NCI-H446 treated with DMSO at 0.1 percent for 48 hours (cell line): ENCODE data around the gene RPS2.

Experiments used
- DNase-seq: peaks from one replicate; lab custom pipeline; 2025; lab: John Stamatoyannopoulos, UW

RPS2 gene

DNA sequence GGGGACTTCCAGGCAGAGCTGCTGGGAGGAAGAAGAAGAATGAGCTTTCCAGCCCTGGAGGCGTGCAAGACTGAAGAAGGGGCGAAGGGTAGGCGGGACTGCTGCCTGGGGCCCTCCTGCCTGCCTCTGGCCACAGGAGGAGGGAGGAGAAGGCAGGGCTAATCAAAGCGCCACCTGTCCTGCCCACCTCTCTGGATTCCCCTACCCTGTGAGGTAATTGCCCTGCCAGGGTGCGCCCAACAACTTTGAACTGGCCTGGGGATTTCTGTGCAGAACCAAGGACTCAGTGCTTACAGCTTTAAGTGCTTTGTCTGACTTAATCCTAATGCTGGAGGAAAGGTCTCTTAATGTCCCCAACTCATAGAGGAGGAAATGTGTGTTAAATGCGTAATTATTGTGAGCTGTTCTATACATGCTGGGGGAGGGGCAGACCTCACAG lies 16.8 kb upstream of the RPS2 start, which contains the start of gene NOXO1:
Gene NOXO1 (minus strand): TSS at position 72 of the 439 bp plus-strand sequence. CDS start 290 bp downstream, outside the sequence.
- no peak for DNase-seq

GRCh38 chr16:1980770-1981087 lies 16.1 kb upstream of the RPS2 start:
- DNase-seq: no peak

DNA sequence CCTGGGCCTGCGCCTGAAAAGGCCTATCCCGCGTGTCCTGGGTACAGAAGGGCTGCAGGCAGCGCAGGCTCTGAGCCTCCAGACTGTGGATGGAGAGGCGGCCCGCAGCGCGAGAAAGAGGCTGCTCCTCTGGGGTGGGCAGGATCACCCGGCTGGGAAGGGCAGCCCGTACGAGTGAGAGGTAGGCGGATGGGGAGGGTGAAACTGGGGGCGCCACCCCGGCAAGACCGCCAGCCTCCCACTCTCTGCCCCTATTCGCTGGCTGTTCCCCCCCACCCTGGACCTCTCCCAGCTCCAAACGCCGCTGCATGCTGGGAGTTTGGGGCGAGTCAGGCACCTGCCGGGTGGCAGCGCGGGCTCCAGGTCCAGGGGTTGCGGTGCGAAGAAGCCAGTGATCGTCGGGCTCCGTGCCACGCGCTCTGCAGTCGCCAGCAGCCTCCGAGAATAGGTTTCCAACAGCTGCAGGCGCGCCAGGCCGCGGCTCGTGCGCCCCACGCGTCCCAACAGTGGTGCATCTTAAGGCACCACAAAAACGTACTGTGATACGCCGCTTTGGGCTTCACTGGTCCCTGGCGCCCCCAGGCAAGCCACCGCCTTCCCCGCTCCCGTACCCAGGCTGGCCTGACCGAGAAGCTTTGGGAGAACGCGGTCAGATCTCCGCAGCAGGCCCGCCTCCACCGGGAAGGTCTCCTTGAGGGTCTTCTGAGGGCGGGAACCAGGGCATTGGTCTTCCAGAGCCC lies 15.6 kb upstream of the RPS2 start:
- no peak for DNase-seq

DNA sequence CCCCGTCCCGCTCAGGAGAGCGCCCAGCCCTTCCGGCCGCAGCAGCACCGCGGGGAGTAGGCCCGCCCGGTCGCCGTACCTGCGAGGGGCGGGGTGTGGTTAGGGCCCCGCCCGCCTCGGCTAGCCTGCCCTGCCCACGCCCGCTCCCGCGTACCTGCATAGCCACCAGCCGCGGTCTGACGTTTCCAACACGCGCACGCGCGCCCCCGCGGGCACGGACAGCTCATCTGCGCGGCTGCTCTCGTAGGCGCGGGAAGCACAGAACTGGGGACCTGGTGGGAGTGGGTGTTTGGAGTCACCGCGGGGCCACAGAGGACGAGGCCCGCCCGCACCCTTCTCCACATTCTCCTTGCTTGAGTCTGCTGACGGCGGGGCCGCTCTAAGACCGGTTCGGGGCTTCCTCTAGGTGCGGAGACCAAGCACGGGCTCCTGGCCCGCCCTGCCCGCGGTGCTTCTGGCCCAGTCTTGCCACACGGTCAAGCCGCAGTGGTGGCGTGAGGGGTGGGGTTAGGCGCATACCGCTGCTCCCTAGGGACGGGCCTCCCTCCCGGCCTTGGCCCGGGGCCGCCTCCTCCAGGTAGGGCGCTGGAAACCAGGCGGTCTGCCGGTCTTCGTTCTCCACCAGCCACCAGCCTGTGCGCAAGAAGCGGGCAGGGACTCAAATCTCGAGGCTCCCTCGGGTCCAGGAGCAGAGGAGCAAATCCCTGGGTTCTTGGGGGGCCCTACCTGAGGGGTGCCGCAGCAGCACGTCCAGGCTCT lies 14.8 kb upstream of the RPS2 start:
- no peak for DNase-seq

GRCh38 chr16:1978476-1979120 lies 14.0 kb upstream of the RPS2 start:
- no peak for DNase-seq

- DNase-seq: no peak
Measured at GRCh38 chr16:1977875-1978268, 13.2 kb upstream of the RPS2 start.

GRCh38 chr16:1976951-1977874 lies 12.6 kb upstream of the RPS2 start:
- no peak for DNase-seq

DNA sequence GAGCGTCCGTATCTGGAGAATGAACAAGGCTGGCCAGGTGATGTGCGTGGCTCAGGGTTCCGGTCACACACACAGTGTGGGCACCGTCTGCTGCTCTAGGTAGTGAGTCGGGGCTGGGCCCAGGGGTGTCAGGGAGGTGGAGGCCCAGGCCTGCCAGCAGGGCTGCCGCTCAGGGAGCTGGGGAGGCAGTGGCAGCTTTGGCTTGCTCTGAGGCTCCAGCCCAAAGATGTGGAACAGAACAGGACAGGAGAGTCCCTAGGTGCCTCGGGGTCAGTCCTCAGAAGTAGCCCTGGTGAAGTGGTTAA lies 11.5 kb upstream of the RPS2 start:
- no peak for DNase-seq

GRCh38 chr16:1975432-1976215 lies 11.0 kb upstream of the RPS2 start:
- DNase-seq: no peak

GRCh38 chr16:1974157-1975070 lies 9.8 kb upstream of the RPS2 start:
- no peak for DNase-seq

DNA sequence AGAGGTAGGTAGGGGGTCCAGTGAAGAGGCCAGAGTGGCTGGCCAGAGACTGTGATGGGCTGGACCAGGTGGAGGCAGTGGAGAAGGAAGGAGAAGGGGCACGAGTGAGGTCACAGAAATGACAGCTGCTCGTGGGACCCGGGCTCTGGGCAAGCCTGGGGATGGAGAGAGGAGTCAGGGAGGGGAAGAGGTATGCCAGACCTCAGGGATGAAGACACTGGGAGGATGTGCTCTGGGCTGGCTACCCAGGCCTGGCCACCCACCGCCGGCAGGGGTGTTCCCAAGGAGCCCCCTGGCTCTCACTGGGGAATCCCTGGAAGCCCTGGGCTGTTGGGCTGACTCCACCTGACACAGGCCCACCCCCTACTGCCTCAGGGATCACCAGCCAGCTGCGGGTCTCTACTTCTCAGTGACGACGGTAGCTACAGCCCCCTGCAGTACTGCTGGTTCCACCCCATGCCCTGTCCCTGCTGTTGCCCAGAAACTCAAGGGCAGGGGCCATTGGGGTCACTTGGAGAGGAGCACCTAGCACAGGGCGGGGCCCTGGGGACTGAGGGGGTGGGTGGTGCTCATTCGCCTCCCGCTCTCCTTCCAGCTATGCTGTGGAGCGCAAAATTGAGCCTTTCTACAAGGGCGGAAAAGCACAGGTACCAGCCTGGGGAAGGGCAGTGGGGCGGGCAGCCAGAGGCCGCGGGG lies 9.0 kb upstream of the RPS2 start:
- no peak for DNase-seq

DNA sequence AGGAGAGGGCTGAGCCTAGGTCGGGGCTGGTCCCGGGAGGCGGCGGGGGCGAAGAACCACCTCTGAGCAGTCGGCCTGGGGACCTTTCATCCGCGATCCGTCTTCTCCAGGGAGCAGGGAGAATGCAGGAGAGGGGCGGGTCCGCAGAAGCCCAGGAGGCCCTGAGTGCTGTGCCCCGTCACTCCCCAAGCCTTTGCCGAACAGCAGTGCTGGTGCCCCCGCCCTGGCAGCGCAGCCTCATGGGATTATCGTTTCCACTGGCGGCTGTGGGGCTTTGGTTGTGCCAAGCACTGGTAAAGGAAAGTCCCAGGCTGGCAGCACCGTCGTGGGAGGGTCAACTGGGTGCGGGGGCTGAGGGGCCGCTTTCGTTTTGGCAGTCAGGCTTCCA lies 7.9 kb upstream of the RPS2 start:
- no peak for DNase-seq

DNA sequence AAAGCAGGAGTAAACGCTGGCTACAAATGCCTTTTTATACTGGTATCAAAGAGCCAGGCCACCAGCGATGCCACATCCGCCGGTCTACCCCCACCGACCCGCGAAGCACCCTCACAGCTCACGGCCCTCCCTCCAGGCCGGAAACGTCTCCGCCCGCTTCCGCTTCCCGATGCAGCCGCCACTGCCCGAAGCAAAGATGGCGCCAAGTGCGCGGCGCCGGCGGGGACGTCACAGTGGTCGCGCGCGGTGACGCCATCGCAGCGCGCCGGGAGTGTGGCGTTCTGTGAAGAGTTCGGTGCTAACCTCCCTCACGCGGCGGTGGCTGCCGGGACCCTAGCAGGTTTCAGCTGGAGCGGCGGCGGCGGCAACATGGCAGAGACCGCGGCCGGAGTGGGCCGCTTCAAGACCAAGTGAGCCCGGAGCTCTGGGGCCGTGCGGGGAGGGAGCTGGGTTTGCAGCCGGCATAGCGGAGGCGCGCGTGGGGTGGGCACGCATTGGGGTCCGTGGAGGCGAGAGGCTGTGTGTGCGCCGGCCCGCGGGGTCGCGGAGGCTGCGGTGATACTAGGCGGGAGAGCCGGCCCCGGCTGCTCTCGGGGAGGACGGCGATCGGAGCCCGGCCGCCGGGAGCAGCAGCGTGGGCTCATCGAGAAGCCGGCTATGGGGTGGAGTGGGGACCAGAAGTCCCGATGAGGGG lies 7.3 kb upstream of the RPS2 start, which contains the start of gene TBL3:
Gene TBL3 (plus strand): TSS at position 258 of the 694 bp plus-strand sequence. CDS start 112 bp downstream, at position 370.
- peak; percentile 80 for DNase-seq

DNA sequence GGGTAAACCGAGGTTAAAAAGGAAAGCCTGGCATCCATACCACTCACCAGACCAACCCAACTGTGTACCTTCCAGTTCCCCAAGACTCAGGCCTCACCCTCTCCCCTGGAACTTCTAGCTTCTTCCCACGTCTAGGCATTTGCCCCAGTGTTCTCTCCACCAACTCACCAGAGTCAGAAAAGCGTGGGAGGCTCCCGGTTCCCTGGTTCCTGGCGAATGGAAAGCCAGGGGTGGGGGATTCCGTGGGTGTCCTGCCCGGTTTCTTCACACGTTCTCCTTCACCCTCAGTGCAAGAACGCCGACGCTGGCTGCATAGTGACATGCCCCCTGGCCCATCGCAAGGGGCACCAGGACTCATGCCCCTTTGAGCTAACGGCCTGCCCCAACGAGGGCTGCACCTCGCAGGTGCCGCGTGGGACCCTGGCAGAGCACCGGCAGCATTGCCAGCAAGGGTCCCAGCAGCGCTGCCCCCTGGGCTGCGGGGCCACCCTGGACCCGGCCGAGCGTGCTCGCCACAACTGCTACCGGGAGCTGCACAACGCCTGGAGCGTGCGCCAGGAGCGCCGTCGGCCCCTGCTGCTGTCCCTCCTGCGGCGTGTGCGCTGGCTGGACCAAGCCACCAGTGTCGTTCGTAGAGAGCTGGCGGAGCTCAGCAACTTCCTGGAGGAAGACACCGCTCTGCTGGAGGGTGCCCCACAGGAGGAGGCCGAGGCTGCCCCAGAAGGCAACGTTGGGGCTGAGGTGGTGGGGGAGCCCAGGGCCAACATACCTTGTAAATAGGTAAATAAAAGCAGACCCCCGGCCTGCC lies 3.7 kb upstream of the RPS2 start:
- DNase-seq: no peak

DNA sequence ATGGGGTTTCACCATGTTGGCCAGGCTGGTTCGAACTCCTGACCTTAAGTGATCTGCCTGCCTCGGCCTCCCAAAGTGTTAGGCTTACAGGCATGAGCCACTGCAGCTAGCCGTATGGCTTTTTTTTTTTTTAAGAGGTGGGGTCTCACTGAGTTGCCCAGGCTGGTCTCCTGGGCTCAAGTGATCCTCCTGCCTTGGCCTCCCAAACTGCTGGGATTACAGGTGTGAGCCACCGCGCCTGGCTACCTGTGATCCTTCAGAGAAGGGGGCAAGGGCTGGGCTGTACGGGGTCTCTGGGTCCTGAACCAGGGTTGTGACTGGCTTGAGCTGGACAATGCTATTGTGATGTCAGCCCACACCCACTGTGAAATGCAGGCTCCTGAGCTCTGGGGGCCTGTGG lies 1.8 kb upstream of the RPS2 start, which contains the start of gene RNF151:
Gene RNF151 (plus strand): TSS at position 397 of the 400 bp plus-strand sequence. CDS start 26 bp downstream, outside the sequence.
- no peak for DNase-seq

- DNase-seq: no peak
Measured at GRCh38 chr16:1965396-1966001, 873 bp upstream of the RPS2 start.

DNA sequence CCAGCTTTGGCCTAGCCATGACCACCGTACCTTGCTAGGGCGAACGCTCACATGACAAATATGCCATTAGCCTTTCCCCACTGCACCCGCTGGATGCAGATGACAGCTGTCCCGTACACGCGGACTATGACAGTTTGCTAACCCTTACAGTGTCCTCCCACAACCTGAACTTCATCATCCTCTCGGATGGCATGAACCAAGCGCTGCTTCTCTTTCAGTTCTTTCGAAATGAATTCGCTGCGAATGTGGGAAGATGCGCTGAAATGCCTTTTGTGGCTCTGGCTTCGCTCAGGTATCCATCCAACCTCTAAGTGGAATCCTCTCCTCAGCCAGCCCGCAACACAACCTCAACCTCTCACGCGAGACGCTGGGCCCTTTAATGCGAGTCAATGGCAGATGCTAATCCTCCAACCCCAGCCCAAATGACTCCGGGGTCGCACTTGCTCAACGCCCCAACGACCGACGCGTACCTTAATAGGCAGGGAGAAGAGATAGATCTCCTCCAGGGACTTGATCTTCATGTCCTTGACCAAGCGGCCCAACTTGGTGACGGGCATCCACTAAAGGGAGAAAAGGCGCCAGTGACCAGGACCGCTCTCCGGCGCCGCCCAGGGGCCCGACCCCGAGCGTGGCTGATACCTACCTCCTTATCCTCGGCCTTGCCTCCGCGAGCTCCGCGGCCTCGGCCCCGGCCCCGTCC lies 670 bp downstream of the RPS2 start:
- DNase-seq: no peak
